Activated T-cell treated with anti-CD3 and anti-CD28 coated beads for 4 hours (primary cell): ENCODE results near the gene UNCX.
"Not testable (repeated sequence)": the region's sequence is repeated elsewhere in the genome, so short reads cannot be mapped to it uniquely, and the experiment has no call there.

ENCODE experiments used
- DNase-seq: peaks from one replicate; pipeline ENCODE4 v3.0.0-alpha.2; 2020

Gene UNCX

DNA sequence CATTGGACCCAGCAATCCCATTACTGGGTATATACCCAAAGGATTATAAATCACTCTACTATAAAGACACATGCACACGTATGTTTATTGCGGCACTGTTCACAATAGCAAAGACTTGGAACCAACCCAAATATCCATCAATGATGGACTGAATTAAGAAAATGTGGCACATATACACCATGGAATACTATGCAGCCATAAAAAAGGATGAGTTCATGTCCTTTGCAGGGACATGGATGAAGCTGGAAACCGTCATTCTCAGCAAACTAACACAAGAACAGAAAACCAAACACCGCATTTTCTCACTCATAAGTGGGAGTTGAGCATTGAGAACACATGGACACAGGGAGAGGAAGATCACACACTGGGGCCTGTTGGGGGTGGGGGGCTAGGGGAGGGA lies 47.2 kb downstream of the UNCX start:
- not testable (repeated sequence) for DNase-seq

- DNase-seq = no peak
Observed at GRCh38 chr7:1281068-1281467, 48.4 kb downstream of the UNCX start.

DNA sequence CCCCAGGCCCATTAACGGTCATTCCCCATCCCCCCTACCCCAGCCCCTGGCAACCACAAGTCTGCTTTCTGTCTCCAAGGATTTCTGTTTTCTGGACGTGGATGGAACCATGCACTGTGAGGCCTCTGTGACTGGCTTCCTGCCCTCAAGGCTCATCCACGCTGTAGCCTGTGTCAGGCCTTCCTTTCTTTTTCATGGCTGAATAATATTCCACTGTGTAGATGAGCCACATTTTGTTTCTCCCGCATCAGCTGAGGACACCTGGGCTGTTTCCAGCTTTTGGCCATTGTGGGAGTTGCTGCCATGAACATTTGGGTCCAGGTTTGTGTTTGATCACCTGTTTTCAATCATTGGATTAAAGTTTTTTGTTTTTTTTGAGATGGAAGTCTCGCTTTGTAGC lies 50.0 kb downstream of the UNCX start:
- DNase-seq = no peak

DNA sequence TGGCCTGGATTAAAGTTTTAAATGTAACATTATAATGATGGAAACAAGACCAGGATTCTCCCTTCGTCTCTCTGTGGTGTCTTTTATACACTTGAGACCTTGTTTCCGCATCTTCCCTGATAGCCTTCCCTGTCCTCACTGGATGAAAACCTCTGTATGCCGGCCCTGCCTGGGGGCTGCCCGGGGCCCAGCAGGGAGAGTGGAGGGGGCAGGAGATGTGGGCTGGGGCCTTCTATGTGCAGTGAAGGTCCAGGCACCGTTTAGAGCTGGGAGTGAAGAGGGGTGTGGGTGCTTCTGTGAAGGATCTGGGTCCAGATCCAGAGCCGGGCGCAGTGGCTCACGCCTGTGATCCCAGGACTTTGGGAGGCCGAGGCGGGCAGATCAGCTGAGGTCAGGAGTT lies 50.7 kb downstream of the UNCX start:
- DNase-seq = no peak

DNA sequence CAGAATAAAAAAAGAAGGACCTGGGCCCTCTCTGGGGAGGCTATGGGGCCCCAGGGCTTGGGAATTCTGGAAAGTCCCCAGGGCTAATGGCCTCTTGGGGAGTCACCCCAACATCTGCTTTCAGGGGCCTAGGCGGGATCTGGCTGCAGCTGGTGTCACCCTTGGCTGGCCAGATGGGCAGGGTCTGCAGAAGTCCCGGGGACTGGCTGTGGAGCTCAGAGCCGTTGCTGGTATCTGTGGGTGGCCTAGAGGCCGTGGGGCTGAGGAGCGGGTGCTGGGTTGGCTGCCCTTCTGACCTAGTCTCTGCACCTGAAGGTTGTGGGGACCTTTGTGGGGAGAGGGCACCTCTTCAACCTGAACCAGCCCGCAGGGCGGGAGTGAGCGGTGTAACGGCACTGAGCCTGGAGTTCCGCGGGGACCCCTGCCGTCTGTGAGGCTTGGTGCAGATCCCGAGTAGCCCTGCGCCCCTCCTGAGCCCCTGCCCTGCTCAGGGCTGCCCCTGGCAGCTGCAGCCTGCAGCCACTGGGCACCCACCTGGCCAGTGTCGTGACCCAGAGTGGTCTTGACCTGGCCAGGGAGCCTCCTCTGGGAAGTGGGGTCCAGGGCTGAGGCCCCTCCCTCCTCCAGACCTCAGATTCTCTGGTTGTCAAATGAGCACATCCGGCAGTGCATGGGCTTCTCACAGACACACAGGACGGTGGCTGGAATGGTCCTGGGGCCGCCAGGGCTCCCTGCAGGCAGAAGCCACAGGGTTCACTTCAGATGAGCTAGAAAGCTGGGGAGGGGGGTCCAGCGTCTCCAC lies 51.5 kb downstream of the UNCX start:
- no peak for DNase-seq

- no peak for DNase-seq
Observed at GRCh38 chr7:1284743-1285458, 52.2 kb downstream of the UNCX start.

GRCh38 chr7:1285556-1286301 lies 53.1 kb downstream of the UNCX start:
- DNase-seq = no peak
